ENCODE data around the gene KAT6B. TPM values are rescaled to one million over a fixed set of nuclear protein-coding genes. Genes with fewer than 3 reads are reported as not detected.
"Not testable (repeated sequence)": the region's sequence is repeated elsewhere in the genome, so short reads cannot be mapped to it uniquely, and the experiment has no call there.

The KAT6B gene
- total and polyA plus RNA-seq, 8 donors = 3.7 to 109 (median 34.3) TPM

DNA sequence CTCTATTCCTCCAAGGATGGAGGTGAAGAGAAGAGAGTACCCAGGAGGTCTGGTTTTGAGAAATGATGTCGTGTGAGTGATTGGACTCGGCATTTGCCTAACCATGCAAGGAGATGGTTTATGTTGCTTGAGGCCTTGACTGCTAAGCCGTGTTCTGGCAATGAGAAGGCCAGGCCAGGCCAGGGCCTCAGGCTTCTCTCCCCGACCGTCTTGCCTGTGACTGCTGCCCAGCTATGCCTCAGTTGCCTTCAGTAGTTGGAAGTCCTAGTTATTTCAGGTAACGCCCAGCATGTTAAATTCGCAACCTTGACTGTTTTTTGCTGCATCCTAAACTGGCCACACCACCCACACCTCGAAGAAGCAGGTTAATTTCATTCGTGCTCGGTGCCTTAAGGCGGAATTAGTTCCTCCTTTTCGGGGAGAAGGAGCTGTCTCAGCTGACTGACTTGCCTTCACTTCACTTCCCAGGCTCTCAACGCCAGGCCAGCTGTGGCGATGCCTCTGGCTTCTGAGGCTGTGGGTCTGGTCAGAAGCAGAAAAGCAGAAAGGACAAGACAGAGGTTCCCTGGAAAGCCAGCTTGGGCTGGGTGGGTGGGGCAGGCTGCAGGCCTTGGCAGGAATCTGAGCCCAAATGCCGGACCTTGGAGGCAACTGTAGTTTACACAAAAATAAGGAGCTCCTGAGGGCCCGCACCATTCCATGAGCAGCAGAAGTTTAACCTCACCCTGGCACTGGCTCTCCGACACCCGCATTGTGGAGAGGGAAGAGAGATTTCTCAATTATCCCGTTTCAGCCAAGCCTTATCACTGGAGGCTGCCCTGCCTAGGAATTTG, 223.1 kb downstream of the KAT6B start:
- intact Hi-C loops (cut with DNase I; ENCODE audit: low total_unique reads) = no loop called here
- no peak for DNase-seq
- TF ChIP-seq EP300 (IDR thresholded peaks at IDR 0.05) (no peak), POLR2AphosphoS5 (IDR thresholded peaks at IDR 0.05) (no peak), POLR2A (IDR thresholded peaks at IDR 0.05) (no peak)
- TF ChIP-seq, protein P1, sequence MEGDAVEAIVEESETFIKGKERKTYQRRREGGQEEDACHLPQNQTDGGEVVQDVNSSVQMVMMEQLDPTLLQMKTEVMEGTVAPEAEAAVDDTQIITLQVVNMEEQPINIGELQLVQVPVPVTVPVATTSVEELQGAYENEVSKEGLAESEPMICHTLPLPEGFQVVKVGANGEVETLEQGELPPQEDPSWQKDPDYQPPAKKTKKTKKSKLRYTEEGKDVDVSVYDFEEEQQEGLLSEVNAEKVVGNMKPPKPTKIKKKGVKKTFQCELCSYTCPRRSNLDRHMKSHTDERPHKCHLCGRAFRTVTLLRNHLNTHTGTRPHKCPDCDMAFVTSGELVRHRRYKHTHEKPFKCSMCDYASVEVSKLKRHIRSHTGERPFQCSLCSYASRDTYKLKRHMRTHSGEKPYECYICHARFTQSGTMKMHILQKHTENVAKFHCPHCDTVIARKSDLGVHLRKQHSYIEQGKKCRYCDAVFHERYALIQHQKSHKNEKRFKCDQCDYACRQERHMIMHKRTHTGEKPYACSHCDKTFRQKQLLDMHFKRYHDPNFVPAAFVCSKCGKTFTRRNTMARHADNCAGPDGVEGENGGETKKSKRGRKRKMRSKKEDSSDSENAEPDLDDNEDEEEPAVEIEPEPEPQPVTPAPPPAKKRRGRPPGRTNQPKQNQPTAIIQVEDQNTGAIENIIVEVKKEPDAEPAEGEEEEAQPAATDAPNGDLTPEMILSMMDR (IDR thresholded peaks at IDR 0.05) = no peak
- no peaks in the 10 kb centered on the region for H3K9me3 ChIP-seq
- 71 to 83% (median 81%) methylated on average over 19 of the region's 19 CpGs for WGBS, 5 donors
- H3K27me3 ChIP-seq = no peaks in the 10 kb centered on the region
- no peak overlapping the region for H3K4me3 ChIP-seq
- no peaks in the 10 kb centered on the region for H3K36me3 ChIP-seq
- peaks cover 0 to 18% (median 0%) of the 10 kb centered on the region in 4 donors for H3K4me1 ChIP-seq
- no peak overlapping the region for H3K27ac ChIP-seq

DNA sequence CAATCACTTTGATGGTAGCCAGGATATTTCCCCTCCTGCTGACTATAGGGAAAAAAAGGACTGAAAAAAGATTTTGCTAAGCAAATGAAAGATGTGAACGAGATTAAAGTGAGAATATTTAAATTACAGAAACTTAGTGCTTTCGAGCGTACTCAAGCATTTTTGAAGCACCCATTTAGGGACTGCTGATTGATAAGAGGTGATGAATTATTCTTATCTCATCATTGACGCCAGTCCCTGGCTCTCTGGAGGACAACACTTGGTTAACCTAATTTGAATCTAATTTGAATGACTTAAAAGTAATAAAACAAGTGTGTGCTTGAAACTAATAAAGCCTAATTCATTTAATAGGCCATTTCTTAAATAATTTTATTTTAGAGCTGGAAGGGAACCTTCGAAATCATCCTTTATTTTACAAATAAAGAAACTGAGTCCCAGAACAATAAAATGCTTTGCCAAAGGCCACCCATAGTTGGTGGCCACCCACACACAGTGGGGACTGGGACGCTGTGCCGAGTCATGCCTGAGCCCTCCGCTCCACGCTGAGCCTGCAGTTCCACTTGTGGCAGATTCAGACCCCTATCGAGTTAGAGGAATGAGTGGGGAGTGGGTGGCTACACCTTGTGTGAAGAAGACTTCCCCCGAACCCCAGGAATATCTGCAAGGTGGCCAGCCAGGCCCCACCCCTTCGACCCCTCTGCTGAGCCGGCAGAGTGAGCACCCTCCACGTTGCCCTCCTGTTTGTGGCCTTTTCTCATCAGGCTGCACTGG, 223.9 kb downstream of the KAT6B start:
- Histone ChIP-seq H3K4me1 (peaks cover 0 to 18% (median 0%) of the 10 kb centered on the region in 4 donors), H3K36me3 (no peaks in the 10 kb centered on the region), H3K27ac (no peak overlapping the region), H3K9me3 (no peaks in the 10 kb centered on the region), H3K4me3 (no peak overlapping the region), H3K27me3 (no peaks in the 10 kb centered on the region)
- intact Hi-C loops (cut with DNase I; ENCODE audit: low total_unique reads) = no loop called here
- TF ChIP-seq EP300 (IDR thresholded peaks at IDR 0.05) (no peak), POLR2AphosphoS5 (IDR thresholded peaks at IDR 0.05) (no peak), POLR2A (IDR thresholded peaks at IDR 0.05) (no peak)
- TF ChIP-seq, protein P1 (IDR thresholded peaks at IDR 0.05) = no peak
- no peak for DNase-seq
- WGBS, 5 donors = 85 to 91% (median 89%) methylated on average over 14 of the region's 14 CpGs

DNA sequence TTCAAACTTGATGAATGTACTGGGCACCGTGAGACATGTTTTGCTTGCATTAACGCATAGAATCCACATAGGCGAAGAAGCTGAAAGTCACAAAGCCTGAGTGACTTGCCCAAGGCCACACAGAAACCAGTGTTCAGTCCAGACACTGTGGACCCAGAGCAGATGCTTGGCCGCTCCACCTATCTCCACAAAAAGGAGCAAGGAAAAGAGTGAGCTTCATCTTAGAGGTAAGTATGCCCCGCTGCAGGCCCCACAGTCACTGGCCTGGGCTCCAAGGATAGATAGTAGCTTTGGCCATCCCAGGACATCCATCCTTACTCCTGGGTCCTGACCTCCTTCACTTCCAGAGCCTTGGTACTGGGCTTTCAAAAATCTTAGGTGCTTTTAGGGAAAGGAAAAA, 224.9 kb downstream of the KAT6B start:
- intact Hi-C loops (cut with DNase I; ENCODE audit: low total_unique reads) = no loop called here
- Histone ChIP-seq H3K27me3 (no peaks in the 10 kb centered on the region), H3K9me3 (no peaks in the 10 kb centered on the region), H3K4me1 (peaks cover 0 to 18% (median 0%) of the 10 kb centered on the region in 4 donors), H3K36me3 (no peaks in the 10 kb centered on the region), H3K27ac (no peak overlapping the region), H3K4me3 (no peak overlapping the region)
- TF ChIP-seq, protein P1 (IDR thresholded peaks at IDR 0.05) = no peak
- TF ChIP-seq POLR2A (IDR thresholded peaks at IDR 0.05) = no peak
- TF ChIP-seq POLR2AphosphoS5 (IDR thresholded peaks at IDR 0.05) = no peak
- no peak for TF ChIP-seq EP300 (IDR thresholded peaks at IDR 0.05)
- DNase-seq = no peak
- 93 to 96% (median 95%) methylated on average over 5 of the region's 5 CpGs for WGBS, 5 donors

DNA sequence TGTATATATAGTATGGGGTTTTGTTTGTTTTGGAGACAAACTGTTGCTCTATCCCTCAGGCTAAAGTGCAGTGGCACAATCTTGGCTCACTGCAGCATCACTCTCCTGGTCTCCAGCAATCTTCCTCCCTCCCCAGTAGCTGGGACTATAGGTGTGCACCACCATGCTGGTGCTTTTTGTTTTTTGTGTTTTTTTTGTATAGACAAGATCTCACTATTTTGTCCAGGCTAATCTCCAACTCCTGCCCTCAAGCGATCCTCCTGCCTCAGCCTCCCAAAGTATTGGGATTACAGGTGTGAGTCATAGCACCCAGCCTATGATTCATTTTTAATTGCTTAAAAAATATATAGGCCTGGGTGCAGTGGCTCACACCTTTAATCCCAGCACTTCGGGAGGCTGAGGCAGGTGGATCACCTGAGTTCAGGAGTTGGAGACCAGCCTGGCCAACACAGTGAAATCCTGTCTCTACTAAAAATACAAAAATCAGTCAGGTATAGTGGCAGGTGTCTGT, 229.6 kb downstream of the KAT6B start:
- H3K4me1 ChIP-seq; H3K27ac ChIP-seq; DNase-seq; H3K36me3 ChIP-seq; intact Hi-C loops (cut with DNase I; ENCODE audit: low total_unique reads); H3K27me3 ChIP-seq; H3K4me3 ChIP-seq; H3K9me3 ChIP-seq: not testable (repeated sequence)
- 76 to 98% (median 94%) methylated on average over 2 of the region's 2 CpGs for WGBS, 5 donors

All from stomach (tissue), 9 donors.